Measurements from ENCODE around the gene PRTN3. TPM values are rescaled to one million over a fixed set of nuclear protein-coding genes. Genes with fewer than 3 reads are reported as not detected.
A peak's percentile ranks its signal among the peaks of the same experiment; 100 is the strongest.
"Not testable (repeated sequence)": the region's sequence is repeated elsewhere in the genome, so short reads cannot be mapped to it uniquely, and the experiment has no call there.

The PRTN3 gene
- polyA plus RNA-seq, 4 donors = 0.41 TPM; not detected in 3

DNA sequence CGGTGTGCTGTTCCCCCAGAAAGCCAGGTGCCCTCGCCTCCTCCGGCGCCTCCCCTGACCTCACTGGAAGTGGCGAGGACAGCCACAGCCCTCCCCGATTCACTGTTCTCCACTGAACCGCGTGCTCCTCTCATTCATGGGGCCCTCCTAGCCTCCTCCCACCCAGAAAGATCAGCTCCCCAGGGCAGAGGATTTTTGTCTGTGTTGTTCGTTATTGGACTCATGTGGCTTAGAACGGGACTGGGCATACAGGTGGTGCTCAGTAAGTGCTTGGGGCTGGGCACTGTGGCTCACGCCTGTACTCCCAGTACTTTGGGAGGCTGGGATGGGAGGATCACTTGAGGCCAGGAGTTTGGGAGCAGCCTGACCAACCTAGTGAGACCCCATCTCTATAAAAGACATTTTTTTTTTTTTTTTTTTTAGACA lies 3.8 kb downstream of the PRTN3 start:
- no peaks in the 10 kb centered on the region for H3K9me3 ChIP-seq (ENCODE audit: control insufficient read depth in 2 of 2, insufficient read depth in 1 of 2, low read depth in 1 of 2, low read length in 1 of 2)
- 9 to 40% (median 16%) methylated on average over 10 to 11 of the region's 11 CpGs for WGBS, 3 donors
- no peak for DNase-seq
- H3K36me3 ChIP-seq (ENCODE audit: control insufficient read depth in 3 of 3, insufficient read depth in 2 of 3, low read depth in 1 of 3, low read length in 3 of 3) = no peaks in the 10 kb centered on the region
- H3K4me1 ChIP-seq (ENCODE audit: control insufficient read depth in 3 of 3, insufficient read depth in 2 of 3, low read depth in 1 of 3, low read length in 2 of 3) = peaks cover 0 to 5% (median 0%) of the 10 kb centered on the region in 3 donors
- H3K27ac ChIP-seq (ENCODE audit: low read depth in 1 of 3, low read length in 2 of 3) = no peak overlapping the region
- no peak for FAIRE-seq
- no peak overlapping the region for H3K4me3 ChIP-seq (ENCODE audit: low read depth in 1 of 3, low read length in 3 of 3)
- H3K27me3 ChIP-seq (ENCODE audit: control insufficient read depth in 3 of 3, insufficient read depth in 3 of 3, low read length in 3 of 3) = peaks cover 4 to 69% (median 10%) of the 10 kb centered on the region in 3 donors

DNA sequence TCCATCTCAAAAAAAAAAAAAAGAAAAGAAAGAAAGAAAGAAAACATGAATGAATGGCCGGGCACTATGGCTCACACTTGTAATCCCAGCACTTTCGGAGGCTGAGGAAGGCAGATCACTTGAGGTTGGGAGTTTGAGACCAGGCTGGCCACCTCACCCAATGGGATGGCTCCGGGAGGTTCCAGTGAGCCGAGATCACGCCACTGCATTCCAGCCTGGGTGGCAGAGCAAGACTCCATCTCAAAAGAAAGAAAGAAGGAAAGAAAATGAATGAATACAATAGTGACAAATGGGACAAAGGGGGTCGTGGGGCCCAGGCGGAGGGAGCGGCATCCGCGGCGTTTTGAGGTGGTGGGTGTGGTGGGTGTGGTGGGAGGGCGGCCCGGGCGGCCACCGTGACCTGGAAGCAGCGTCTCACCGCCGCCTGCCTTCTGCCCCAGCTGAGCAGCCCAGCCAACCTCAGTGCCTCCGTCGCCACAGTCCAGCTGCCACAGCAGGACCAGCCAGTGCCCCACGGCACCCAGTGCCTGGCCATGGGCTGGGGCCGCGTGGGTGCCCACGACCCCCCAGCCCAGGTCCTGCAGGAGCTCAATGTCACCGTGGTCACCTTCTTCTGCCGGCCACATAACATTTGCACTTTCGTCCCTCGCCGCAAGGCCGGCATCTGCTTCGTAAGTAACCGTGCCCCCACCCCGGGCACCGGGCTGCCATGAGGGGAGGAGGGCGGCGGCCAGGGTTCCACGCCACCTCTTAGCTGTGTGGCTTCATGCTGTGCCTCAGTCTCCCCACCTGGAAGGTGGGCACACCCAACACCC lies 5.1 kb downstream of the PRTN3 start:
- H3K4me3 ChIP-seq (ENCODE audit: low read depth in 1 of 3, low read length in 3 of 3) = no peak overlapping the region
- peaks cover 0 to 5% (median 0%) of the 10 kb centered on the region in 3 donors for H3K4me1 ChIP-seq (ENCODE audit: control insufficient read depth in 3 of 3, insufficient read depth in 2 of 3, low read depth in 1 of 3, low read length in 2 of 3)
- H3K27ac ChIP-seq (ENCODE audit: low read depth in 1 of 3, low read length in 2 of 3) = no peak overlapping the region
- H3K9me3 ChIP-seq (ENCODE audit: control insufficient read depth in 2 of 2, insufficient read depth in 1 of 2, low read depth in 1 of 2, low read length in 1 of 2) = no peaks in the 10 kb centered on the region
- FAIRE-seq (no peak), DNase-seq (no peak)
- WGBS, 3 donors = 57 to 72% (median 57%) methylated on average over 27 to 37 of the region's 37 CpGs
- H3K36me3 ChIP-seq (ENCODE audit: control insufficient read depth in 3 of 3, insufficient read depth in 2 of 3, low read depth in 1 of 3, low read length in 3 of 3) = no peaks in the 10 kb centered on the region
- H3K27me3 ChIP-seq (ENCODE audit: control insufficient read depth in 3 of 3, insufficient read depth in 3 of 3, low read length in 3 of 3) = peaks cover 4 to 79% (median 10%) of the 10 kb centered on the region in 3 donors

DNA sequence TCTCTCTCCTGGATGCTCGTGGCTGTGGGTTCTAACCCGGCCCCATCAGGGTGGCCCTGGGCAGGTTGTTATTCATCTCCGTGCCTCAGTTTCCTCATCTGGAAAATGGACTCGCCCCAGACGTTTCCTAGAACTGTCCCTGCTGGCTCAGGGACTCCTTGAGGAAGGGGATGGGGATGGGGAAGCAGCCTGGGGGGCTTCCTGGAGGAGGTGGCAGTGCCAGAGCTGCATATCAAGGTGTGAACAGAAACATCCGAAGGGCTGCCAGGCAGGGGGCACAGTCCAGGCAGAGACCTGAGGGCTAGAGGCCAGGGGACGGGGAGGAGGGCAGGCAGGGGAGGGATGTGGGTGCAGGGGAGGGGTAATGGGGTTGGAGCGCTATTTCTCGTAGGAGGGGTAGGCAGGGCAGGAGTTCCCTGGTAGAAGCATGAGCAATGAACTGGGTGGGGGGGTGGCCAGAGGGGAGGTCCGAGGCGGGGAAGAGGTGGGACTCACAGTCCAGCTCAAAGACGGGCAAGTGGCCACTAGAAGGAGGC lies 7.7 kb downstream of the PRTN3 start:
- WGBS, 3 donors = 30 to 45% (median 33%) methylated on average over 11 to 12 of the region's 12 CpGs
- Histone ChIP-seq H3K4me1 (ENCODE audit: control insufficient read depth in 3 of 3, insufficient read depth in 2 of 3, low read depth in 1 of 3, low read length in 2 of 3) (peaks cover 0 to under 1% (median 0%) of the 10 kb centered on the region in 3 donors), H3K36me3 (ENCODE audit: control insufficient read depth in 3 of 3, insufficient read depth in 2 of 3, low read depth in 1 of 3, low read length in 3 of 3) (no peaks in the 10 kb centered on the region), H3K27me3 (ENCODE audit: control insufficient read depth in 3 of 3, insufficient read depth in 3 of 3, low read length in 3 of 3) (peaks cover 8 to 84% (median 11%) of the 10 kb centered on the region in 3 donors), H3K9me3 (ENCODE audit: control insufficient read depth in 2 of 2, insufficient read depth in 1 of 2, low read depth in 1 of 2, low read length in 1 of 2) (no peaks in the 10 kb centered on the region), H3K4me3 (ENCODE audit: low read depth in 1 of 3, low read length in 3 of 3) (no peak overlapping the region), H3K27ac (ENCODE audit: low read depth in 1 of 3, low read length in 2 of 3) (peak overlapping the region in 1 of 3 donors; percentile 32)
- no peak for DNase-seq
- FAIRE-seq = no peak

DNA sequence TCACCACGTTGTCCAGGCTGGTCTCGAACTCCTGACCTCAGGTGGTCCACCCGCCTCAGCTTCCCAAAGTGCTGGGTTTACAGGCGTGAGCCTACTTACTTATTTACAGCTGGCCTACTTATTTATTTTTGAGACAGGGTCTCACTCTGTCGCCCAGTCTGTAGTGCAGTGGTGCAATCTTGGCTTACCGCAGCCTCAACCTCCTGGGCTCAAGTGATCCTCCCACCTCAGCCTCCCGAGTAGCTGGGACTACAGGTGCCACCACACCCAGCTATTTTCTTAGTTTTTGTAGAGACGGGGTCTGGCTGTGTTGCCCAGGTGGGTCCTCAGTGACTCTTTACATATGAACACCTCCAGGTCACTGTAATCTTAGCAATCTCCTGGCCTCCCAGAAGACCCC lies 8.4 kb downstream of the PRTN3 start:
- not testable (repeated sequence) for FAIRE-seq; H3K27ac ChIP-seq (ENCODE audit: low read depth in 1 of 3, low read length in 2 of 3); DNase-seq; H3K4me3 ChIP-seq (ENCODE audit: low read depth in 1 of 3, low read length in 3 of 3); H3K9me3 ChIP-seq (ENCODE audit: control insufficient read depth in 2 of 2, insufficient read depth in 1 of 2, low read depth in 1 of 2, low read length in 1 of 2); H3K4me1 ChIP-seq (ENCODE audit: control insufficient read depth in 3 of 3, insufficient read depth in 2 of 3, low read depth in 1 of 3, low read length in 2 of 3); H3K36me3 ChIP-seq (ENCODE audit: control insufficient read depth in 3 of 3, insufficient read depth in 2 of 3, low read depth in 1 of 3, low read length in 3 of 3)
- 66 to 78% (median 75%) methylated on average over 8 of the region's 8 CpGs for WGBS, 3 donors
- peaks cover 7 to 78% (median 11%) of the 10 kb centered on the region in 3 donors for H3K27me3 ChIP-seq (ENCODE audit: control insufficient read depth in 3 of 3, insufficient read depth in 3 of 3, low read length in 3 of 3)

DNA sequence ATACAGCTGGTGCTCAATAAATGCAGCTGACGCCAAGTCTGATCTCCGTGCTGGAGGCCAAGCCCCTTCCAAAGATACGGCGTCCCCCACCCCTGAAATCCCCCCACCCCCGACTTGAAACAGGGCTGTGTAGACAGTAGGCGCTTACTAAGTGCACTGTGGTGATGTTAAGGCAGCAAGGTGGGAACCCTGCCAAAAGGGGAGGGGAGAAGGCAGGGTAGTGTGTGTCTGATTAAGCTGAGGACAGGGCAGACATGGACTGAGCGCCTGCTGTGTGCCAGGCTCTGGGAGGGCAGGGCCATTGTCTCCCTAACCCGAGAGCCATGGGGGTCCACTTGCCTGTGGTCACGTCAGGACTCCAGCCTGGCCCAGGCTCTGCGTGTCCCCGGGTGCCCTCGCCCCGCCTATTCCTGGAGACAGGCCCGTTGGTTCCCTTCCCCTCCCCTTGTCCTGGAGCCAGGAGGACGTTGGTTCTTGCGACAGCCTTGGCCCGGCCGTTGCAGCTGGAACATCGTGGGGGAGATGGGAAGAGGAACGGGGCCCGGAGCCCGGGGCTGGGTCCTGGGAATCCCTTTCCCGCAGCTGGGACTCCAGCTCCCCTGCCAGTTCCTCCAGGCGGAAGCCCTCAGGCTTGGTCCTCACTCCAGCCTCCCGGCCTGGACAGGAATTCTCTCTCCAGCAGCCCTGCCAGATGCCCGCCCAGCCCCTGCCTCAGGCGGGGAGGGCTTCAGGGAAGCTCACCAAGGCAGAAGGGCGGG lies 9.6 kb downstream of the PRTN3 start:
- Histone ChIP-seq H3K36me3 (ENCODE audit: control insufficient read depth in 3 of 3, insufficient read depth in 2 of 3, low read depth in 1 of 3, low read length in 3 of 3) (no peaks in the 10 kb centered on the region), H3K27me3 (ENCODE audit: control insufficient read depth in 3 of 3, insufficient read depth in 3 of 3, low read length in 3 of 3) (peaks cover 3 to 68% (median 11%) of the 10 kb centered on the region in 3 donors), H3K9me3 (ENCODE audit: control insufficient read depth in 2 of 2, insufficient read depth in 1 of 2, low read depth in 1 of 2, low read length in 1 of 2) (no peaks in the 10 kb centered on the region), H3K27ac (ENCODE audit: low read depth in 1 of 3, low read length in 2 of 3) (peak overlapping the region in 2 of 3 donors; percentile 45 to 91), H3K4me3 (ENCODE audit: low read depth in 1 of 3, low read length in 3 of 3) (no peak overlapping the region), H3K4me1 (ENCODE audit: control insufficient read depth in 3 of 3, insufficient read depth in 2 of 3, low read depth in 1 of 3, low read length in 2 of 3) (no peaks in the 10 kb centered on the region)
- DNase-seq (peak; percentile 35 to 59), FAIRE-seq (no peak)
- 17 to 22% (median 20%) methylated on average over 21 to 28 of the region's 28 CpGs for WGBS, 3 donors

DNA sequence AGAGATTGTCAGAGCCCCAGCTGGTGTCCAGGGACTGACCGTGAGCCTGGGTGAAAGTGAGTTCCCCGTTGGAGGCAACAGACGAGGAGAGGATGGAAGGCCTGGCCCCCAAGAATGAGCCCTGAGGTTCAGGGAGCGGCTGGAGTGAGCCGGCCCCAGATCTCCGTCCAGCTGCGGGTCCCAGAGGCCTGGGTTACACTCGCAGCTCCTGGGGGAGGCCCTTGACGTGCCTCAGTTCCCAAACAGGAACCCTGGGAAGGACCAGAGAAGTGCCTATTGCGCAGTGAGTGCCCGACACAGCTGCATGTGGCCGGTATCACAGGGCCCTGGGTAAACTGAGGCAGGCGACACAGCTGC lies 10.2 kb downstream of the PRTN3 start:
- no peaks in the 10 kb centered on the region for H3K9me3 ChIP-seq (ENCODE audit: control insufficient read depth in 2 of 2, insufficient read depth in 1 of 2, low read depth in 1 of 2, low read length in 1 of 2)
- peak overlapping the region in 2 of 3 donors; percentile 45 to 91 for H3K27ac ChIP-seq (ENCODE audit: low read depth in 1 of 3, low read length in 2 of 3)
- no peak overlapping the region for H3K4me3 ChIP-seq (ENCODE audit: low read depth in 1 of 3, low read length in 3 of 3)
- H3K27me3 ChIP-seq (ENCODE audit: control insufficient read depth in 3 of 3, insufficient read depth in 3 of 3, low read length in 3 of 3) = peaks cover 3 to 63% (median 10%) of the 10 kb centered on the region in 3 donors
- H3K4me1 ChIP-seq (ENCODE audit: control insufficient read depth in 3 of 3, insufficient read depth in 2 of 3, low read depth in 1 of 3, low read length in 2 of 3) = no peaks in the 10 kb centered on the region
- no peaks in the 10 kb centered on the region for H3K36me3 ChIP-seq (ENCODE audit: control insufficient read depth in 3 of 3, insufficient read depth in 2 of 3, low read depth in 1 of 3, low read length in 3 of 3)
- DNase-seq (no peak), FAIRE-seq (no peak)
- WGBS, 3 donors = 30 to 36% (median 34%) methylated on average over 13 of the region's 13 CpGs

DNA sequence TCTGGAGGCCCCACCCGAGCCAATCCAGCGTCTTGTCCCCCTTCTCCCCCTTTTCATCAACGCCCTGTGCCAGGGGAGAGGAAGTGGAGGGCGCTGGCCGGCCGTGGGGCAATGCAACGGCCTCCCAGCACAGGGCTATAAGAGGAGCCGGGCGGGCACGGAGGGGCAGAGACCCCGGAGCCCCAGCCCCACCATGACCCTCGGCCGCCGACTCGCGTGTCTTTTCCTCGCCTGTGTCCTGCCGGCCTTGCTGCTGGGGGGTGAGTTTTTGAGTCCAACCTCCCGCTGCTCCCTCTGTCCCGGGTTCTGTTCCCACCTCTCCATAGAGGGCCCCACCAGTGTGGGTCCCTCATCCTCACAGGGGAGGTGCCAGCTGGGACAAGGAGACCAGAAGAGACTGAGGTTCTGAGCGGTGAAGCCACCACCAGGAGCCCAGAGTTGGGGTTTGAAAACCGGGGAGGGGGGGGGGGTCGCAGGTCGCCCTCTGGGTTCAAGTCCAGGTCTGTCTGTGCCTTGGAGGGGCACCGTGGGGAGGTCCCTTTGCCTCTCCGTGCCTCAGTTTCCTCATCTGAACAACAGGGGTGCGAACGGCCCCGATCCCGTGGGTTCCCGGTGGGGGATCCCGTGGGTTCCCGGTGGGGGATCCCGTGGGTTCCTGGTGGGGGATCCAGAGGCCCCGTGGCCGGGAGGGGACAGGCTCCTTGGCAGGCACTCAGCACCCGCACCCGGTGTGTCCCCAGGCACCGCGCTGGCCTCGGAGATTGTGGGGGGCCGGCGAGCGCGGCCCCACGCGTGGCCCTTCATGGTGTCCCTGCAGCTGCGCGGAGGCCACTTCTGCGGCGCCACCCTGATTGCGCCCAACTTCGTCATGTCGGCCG lies 11.6 kb downstream of the PRTN3 start, which contains the start of gene ELANE:
TSS of gene ELANE (plus strand) at position 168 of the 878 bp plus-strand sequence. CDS start at position 194, 26 bp downstream.
- WGBS, 3 donors = 54 to 64% (median 60%) methylated on average over 38 to 55 of the region's 55 CpGs
- DNase-seq = no peak
- H3K27me3 ChIP-seq (ENCODE audit: control insufficient read depth in 3 of 3, insufficient read depth in 3 of 3, low read length in 3 of 3) = peaks cover 1 to 51% (median 7%) of the 10 kb centered on the region in 3 donors
- H3K4me3 ChIP-seq (ENCODE audit: low read depth in 1 of 3, low read length in 3 of 3) = no peak within 1 kb of the TSS
- H3K27ac ChIP-seq (ENCODE audit: low read depth in 1 of 3, low read length in 2 of 3) = peak within 1 kb of the TSS in 1 of 3 donors; percentile 91
- no peak for FAIRE-seq
- no peaks in the 10 kb centered on the region for H3K4me1 ChIP-seq (ENCODE audit: control insufficient read depth in 3 of 3, insufficient read depth in 2 of 3, low read depth in 1 of 3, low read length in 2 of 3)
- no peaks in the 10 kb centered on the region for H3K9me3 ChIP-seq (ENCODE audit: control insufficient read depth in 2 of 2, insufficient read depth in 1 of 2, low read depth in 1 of 2, low read length in 1 of 2)
- H3K36me3 ChIP-seq (ENCODE audit: control insufficient read depth in 3 of 3, insufficient read depth in 2 of 3, low read depth in 1 of 3, low read length in 3 of 3) = no peaks in the 10 kb centered on the region
